Hepatocyte (in vitro differentiated cells): ENCODE data around the gene HMG20A. TPM values are rescaled to one million over a fixed set of nuclear protein-coding genes. Genes with fewer than 3 reads are reported as not detected.
A peak's percentile ranks its signal among the peaks of the same experiment; 100 is the strongest.

Experiments used
- DNase-seq: peaks from one replicate; pipeline ENCODE4 v3.0.0-alpha.2; 2016; ENCODE audit warnings: low spot score
- H2AFZ ChIP-seq: fragments of 200-600 bp; sonication (generic); 2 replicates; pipeline ENCODE4 v1.6.0; 2016; ENCODE audit warnings: antibody characterized with exemption, mild to moderate bottlenecking
- H3K27ac ChIP-seq: fragments of 200-600 bp; sonication (generic); 2 replicates; pipeline ENCODE4 v1.5.1; 2016; ENCODE audit warnings: mild to moderate bottlenecking
- H3K27me3 ChIP-seq: fragments of 200-600 bp; sonication (generic); 2 replicates; pipeline ENCODE4 v1.6.1; 2016
- H3K36me3 ChIP-seq: fragments of 200-600 bp; sonication (generic); replicated peaks from 2 replicates; pipeline ENCODE4 v1.5.1; 2016; ENCODE audit warnings: low read depth; ENCODE audit not compliant: insufficient read depth
- H3K4me1 ChIP-seq: fragments of 200-600 bp; sonication (generic); 2 replicates; pipeline ENCODE4 v1.5.1; 2016; ENCODE audit warnings: mild to moderate bottlenecking, moderate library complexity; ENCODE audit not compliant: insufficient read depth
- H3K4me2 ChIP-seq: fragments of 200-600 bp; sonication (generic); 2 replicates; pipeline ENCODE4 v1.6.0; 2016
- H3K4me3 ChIP-seq: fragments of 200-600 bp; sonication (generic); 2 replicates; pipeline ENCODE4 v1.5.1; 2016; ENCODE audit warnings: mild to moderate bottlenecking
- H3K79me2 ChIP-seq: fragments of 200-600 bp; sonication (generic); 2 replicates; pipeline ENCODE4 v1.6.0; 2017; ENCODE audit warnings: mild to moderate bottlenecking
- H3K9me2 ChIP-seq: fragments of 200-600 bp; sonication (generic); replicated peaks from 2 replicates; pipeline ENCODE4 v1.6.0; 2017; ENCODE audit warnings: mild to moderate bottlenecking; ENCODE audit not compliant: insufficient read depth
- H3K9me3 ChIP-seq: fragments of 200-600 bp; sonication (generic); 2 replicates; pipeline ENCODE4 v1.5.1; 2016; ENCODE audit warnings: low read depth, mild to moderate bottlenecking
- H4K20me1 ChIP-seq: fragments of 200-600 bp; sonication (generic); 2 replicates; pipeline ENCODE4 v1.6.0; 2016; ENCODE audit warnings: mild to moderate bottlenecking; ENCODE audit not compliant: insufficient read depth, poor library complexity, severe bottlenecking
- EZH2 ChIP-seq: fragments of 200-600 bp; sonication (generic); IDR thresholded peaks from 2 replicates; pipeline ENCODE4 v1.6.1; 2016; ENCODE audit warnings: antibody characterized with exemption, mild to moderate bottlenecking, borderline replicate concordance
- EZH2phosphoT487 ChIP-seq: fragments of 200-600 bp; sonication (generic); IDR thresholded peaks from one replicate; pipeline ENCODE4 v1.6.1; 2018; ENCODE audit warnings: antibody characterized with exemption, mild to moderate bottlenecking, low read depth, moderate library complexity; ENCODE audit not compliant: unreplicated experiment, severe bottlenecking
- WGBS: methylation state at CpG from one replicate; pipeline ENCODE4 v1.1.6; 2016; ENCODE audit warnings: low lambda C conversion rate; ENCODE audit errors: missing lambda C conversion rate; 5-methylcytosine and 5-hydroxymethylcytosine counted together
- polyA plus RNA-seq: library from polyadenylated mRNA; unstranded; fragments of >200 nt; fragmentation: Nextera tagmentation; extraction: Ambion mirVana; gene quantifications from 2 replicates; pipeline ENCODE4 v1.2.1, GENCODE V29; 2016
- total RNA-seq: library from RNA; depleted of rRNA; stranded (reverse); fragments of >200 nt; gene quantifications from 2 replicates; pipeline ENCODE4 v1.2.3, GENCODE V29; 2014
- TF ChIP-seq, protein P1 (sequence below): fragments of 200-600 bp; sonication (generic); IDR thresholded peaks from 2 replicates; pipeline ENCODE4 v1.5.1; 2016; ENCODE audit warnings: antibody characterized with exemption, mild to moderate bottlenecking; ENCODE audit not compliant: poor library complexity

HMG20A gene
- total and polyA plus RNA-seq, 2 experiments from 2014 or later = 20.3 to 35.0 TPM

DNA sequence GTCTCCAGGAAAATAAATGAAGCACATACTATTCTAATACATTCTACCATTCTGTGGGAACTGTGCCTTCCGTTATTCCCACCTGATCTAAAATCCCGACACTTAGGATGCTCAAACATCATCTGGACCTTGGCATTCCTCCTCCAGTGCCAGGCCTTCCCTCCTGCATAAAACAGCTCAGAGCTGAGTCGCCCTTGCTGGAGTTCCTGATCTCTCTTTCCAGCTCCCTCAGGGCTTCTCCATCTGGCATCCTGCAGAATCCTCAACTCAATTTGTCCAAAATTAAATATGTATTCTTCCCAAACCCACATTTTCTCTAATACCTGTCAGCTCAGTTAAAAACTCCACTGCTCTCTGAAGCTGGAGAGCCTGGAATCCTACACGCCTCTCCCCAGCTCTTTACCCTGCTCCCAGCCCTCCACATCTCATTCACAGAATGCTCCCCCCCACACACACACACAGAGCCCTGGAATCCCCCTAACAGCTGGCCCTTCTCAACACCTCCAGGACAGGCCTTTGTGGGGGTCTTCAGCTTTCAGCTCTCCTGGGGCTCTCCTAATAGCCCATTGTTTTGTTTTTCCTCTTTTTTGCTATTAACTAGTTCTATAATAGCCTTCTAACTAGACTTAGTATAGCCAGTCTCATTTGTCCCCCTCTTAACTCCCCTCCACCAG, 78.5 kb downstream of the HMG20A start:
- Histone ChIP-seq H3K4me1 (peaks cover 40% of the 10 kb centered on the region), H3K27ac (peak overlapping the region; percentile 87), H3K4me3 (no peak overlapping the region), H2AFZ (no peak overlapping the region), H3K4me2 (no peak overlapping the region), H3K27me3 (no peaks in the 10 kb centered on the region), H3K9me3 (no peaks in the 10 kb centered on the region), H3K79me2 (no peaks in the 10 kb centered on the region), H3K36me3 (no peaks in the 10 kb centered on the region), H4K20me1 (no peaks in the 10 kb centered on the region), H3K9me2 (no peaks in the 10 kb centered on the region)
- WGBS = 90% methylated on average over 4 of the region's 4 CpGs
- DNase-seq = no peak
- TF ChIP-seq, protein P1, sequence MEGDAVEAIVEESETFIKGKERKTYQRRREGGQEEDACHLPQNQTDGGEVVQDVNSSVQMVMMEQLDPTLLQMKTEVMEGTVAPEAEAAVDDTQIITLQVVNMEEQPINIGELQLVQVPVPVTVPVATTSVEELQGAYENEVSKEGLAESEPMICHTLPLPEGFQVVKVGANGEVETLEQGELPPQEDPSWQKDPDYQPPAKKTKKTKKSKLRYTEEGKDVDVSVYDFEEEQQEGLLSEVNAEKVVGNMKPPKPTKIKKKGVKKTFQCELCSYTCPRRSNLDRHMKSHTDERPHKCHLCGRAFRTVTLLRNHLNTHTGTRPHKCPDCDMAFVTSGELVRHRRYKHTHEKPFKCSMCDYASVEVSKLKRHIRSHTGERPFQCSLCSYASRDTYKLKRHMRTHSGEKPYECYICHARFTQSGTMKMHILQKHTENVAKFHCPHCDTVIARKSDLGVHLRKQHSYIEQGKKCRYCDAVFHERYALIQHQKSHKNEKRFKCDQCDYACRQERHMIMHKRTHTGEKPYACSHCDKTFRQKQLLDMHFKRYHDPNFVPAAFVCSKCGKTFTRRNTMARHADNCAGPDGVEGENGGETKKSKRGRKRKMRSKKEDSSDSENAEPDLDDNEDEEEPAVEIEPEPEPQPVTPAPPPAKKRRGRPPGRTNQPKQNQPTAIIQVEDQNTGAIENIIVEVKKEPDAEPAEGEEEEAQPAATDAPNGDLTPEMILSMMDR = no peak
- TF ChIP-seq EZH2 (no peak), EZH2phosphoT487 (no peak)

DNA sequence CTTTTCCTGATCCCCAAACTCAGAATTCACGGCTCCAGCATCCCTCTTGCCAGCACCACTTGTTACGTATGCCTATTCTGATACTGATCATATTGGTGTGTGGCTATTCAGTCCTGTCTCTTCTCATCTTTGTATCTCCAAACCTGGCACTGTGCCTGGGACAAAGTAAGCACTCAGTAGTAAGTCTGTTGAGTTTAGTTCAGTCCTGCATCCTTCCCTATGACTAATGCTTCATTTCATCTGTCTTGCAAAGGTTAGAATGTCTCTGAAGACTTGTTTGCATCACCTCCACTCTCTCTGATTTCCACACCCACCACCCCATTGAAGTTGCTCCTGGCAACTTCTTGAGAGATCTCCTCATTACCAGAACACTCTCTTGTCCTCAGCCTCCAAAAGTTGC, 80.3 kb downstream of the HMG20A start:
- 89% methylated on average over 2 of the region's 2 CpGs for WGBS
- Histone ChIP-seq H3K27me3 (no peaks in the 10 kb centered on the region), H3K36me3 (no peaks in the 10 kb centered on the region), H3K79me2 (no peaks in the 10 kb centered on the region), H3K9me3 (no peaks in the 10 kb centered on the region), H4K20me1 (no peaks in the 10 kb centered on the region), H3K4me1 (peaks cover 35% of the 10 kb centered on the region), H3K9me2 (no peaks in the 10 kb centered on the region), H3K4me3 (no peak overlapping the region), H2AFZ (no peak overlapping the region), H3K4me2 (no peak overlapping the region), H3K27ac (no peak overlapping the region)
- no peak for TF ChIP-seq EZH2
- TF ChIP-seq, protein P1 = no peak
- TF ChIP-seq EZH2phosphoT487 = no peak
- no peak for DNase-seq

DNA sequence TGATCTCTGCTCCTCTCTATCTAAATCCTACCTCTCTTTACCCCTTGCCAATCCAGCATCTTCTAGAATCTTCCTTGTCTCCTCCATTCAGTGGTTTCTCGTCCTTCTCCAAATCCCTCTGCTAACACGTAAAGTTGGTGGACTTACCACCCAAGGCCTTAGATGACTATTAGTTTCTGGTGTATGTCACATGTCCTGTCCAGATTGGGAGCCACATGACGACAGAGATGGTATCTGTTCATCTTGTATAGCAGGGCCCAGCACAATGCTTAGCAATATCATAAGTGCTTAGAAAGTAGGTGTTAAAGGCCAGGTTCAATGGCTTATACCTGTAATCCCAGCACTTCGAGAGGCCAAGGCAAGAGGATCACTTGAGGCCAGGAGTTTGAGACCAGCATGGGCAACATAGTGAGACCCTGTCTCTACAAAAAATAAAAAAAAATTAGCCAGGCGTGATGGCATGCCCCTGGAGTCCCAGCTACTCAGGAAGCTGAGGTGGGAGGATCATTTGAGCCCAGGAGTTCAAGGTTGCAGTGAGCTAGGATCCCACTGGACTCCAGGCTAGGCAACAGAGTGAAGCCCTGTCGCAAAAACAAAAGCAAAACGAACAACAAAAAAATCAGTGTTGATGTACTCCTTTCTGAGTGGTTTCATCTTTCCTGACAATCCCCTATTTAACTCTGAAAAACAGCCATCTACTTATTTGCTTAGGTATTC, 81.8 kb downstream of the HMG20A start:
- no peaks in the 10 kb centered on the region for H4K20me1 ChIP-seq
- H3K4me3 ChIP-seq = no peak overlapping the region
- no peaks in the 10 kb centered on the region for H3K9me2 ChIP-seq
- H3K27me3 ChIP-seq = no peaks in the 10 kb centered on the region
- peaks cover 24% of the 10 kb centered on the region for H3K4me1 ChIP-seq
- H3K9me3 ChIP-seq = no peaks in the 10 kb centered on the region
- 88% methylated on average over 7 of the region's 7 CpGs for WGBS
- no peak overlapping the region for H2AFZ ChIP-seq
- no peak overlapping the region for H3K27ac ChIP-seq
- no peaks in the 10 kb centered on the region for H3K36me3 ChIP-seq
- no peak overlapping the region for H3K4me2 ChIP-seq
- no peaks in the 10 kb centered on the region for H3K79me2 ChIP-seq
- TF ChIP-seq EZH2 (no peak), EZH2phosphoT487 (no peak)
- TF ChIP-seq, protein P1 = no peak
- no peak for DNase-seq
